ENCODE results near the gene ARHGEF16.

DNA sequence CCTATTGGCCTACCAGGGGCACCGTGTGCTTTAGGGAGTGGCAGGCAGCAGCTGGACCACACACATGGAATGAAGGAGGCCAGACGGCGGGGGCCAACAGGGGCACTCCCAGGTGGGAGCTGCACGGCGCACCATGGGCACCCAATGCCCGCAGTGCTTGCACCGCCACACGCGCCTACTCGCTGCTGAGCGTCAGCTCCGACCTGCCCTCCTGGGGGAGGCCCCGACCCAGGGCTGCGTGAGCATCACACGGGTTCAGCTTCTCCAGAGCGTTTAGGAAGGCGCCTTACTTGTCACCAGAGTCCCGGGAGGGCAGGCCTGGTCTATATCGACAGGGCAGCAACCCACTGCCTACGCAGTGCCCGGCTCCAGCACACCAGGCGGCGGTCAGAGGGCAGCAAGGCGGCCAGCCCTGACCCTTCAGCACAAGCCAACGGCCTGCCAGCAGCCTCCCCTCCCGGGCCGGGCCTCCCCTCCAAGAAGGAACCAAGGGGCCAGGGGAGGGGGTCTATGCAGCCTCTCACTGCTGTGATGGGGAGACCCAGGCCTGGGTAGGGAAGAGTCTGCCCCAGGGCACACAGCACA, 64.9 kb downstream of the ARHGEF16 start:
- TF ChIP-seq POLR2A (IDR thresholded peaks at IDR 0.05; ENCODE audit: low read length) (no peak), GATA1 (IDR thresholded peaks at IDR 0.05; ENCODE audit: low read depth, low read length) (no peak)
